HL-60/S4 (cell line): ENCODE measurements around the gene FGF4.
"Not testable (repeated sequence)": the region's sequence is repeated elsewhere in the genome, so short reads cannot be mapped to it uniquely, and the experiment has no call there.

Experiments
- in situ Hi-C: fragments of 300-500 bp; cut with MboI; formaldehyde crosslinking; loops from 2 replicates; pipeline ENCODE4 v1.14.3; 2022; ENCODE audit warnings: low sequenced_read_pairs

Gene FGF4

DNA sequence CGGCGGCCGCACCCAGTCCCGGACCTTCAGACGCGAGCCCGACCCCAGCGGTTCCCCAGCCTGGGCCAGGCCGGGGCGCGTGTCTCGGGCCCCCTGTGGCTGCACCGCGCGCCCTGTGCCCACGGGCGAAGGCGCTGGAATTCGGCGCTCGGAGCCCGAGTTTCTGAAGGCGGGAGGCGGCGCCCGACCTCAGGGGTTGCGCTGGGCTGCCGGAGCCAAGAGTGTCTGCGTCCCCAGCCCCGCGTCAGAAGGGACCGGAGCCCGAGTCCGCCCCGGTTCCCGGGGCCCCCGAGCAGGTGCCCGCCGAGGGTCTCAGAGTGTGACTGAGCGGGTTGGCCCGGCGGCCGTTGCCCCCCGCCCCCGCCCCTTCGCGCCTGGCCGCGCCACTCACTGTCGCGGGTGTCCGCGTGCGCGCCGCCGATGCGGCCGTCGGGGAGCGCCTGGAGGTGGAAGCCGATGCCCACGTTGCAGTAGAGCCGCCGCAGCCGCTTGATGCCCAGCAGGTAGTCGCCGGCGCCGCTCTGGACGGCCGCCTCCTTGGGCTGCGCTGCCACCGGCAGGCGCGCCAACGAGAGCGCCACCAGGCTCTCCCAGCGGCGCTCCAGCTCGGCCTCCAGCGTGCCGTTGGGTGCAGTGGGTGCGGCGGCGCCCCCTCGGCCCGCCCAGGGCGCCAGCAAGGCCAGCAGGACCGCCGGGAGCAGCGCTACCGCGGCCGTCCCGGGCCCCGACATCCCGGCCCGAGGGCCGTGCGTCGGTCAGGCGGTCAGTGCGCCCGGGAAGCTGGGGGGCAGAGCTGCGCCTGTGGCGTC, 583 bp downstream of the FGF4 start:
- in situ Hi-C loops = no loop called here

DNA sequence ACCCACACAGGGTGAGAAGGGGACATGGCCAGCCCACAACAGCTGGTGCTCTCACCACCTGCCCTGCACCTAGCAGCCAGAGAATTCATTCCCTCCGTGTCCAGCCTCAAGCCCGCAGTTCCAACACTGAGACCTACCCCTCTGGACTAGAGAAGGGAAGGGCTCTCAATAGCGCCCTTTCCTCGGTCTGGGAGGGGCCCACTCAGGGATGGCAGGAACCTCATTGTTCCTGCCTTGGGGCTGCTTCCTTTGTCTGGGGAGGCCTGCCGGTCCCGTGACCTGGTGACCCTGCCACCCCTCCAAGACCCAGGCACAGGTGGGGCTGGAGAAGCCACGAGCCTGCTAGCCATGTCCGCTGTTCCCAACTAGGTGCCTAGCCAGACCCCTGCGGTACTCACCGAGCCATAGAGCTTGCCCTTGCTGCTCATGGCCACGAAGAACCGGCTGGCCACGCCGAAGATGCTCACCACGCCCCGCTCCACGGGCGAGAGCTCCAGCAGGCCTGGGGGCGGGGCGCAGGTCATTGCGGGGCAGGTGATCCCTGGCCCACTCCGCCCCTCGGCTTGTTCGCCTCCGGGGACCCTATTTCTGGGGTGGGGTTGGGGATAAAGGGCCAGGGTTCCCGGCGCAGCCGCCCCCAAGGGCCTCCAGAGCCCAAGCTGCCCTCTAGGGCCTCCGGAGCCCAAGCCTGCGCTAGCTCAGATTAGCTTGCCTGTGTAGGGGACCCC, 1.4 kb downstream of the FGF4 start:
- in situ Hi-C loops = no loop called here

- in situ Hi-C loops = no loop called here
These were observed 3.7 kb downstream of the FGF4 start for GRCh38 chr11:69771466-69771865.

DNA sequence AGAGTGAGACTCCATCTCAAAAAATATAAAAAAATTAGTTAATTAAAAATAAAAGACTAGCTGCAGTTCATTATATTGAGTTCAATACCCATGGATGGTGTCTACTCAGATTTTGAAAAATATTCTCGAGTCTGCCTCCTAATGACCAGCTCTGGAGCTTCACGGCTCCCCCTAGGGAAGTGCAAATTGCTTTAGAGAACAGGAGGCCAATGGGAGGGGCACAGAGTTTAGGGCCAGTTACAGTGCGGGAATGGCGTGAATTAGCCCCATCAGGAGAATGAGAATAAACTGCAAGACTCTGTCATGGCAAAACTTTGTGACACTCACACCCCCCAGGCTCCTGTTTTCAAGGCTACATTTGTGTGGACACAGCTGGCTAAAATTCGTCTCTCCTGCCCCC, 4.6 kb downstream of the FGF4 start:
- in situ Hi-C loops = no loop called here

GRCh38 chr11:69765498-69765995, 9.6 kb downstream of the FGF4 start:
- in situ Hi-C loops = no loop called here

DNA sequence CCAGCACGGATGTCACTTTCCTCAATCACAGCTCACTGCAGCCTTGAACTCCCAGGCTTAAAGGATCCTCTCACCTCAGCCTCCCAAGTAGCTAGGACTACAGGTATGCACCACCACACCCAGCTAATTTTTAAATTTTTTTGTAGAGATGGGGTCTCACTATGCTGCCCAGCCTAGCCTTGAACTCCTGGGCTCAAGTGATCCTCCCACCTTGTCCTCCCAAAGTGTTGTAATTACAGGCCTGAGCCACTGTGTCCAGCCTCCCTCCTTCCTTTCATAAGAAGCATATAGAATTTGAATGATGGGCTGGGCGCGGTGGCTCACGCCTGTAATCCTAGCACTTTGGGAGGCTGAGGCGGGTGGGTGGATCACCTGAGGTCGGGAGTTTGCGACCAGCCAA, 10.2 kb downstream of the FGF4 start:
- in situ Hi-C loops = not testable (repeated sequence)

GRCh38 chr11:69760319-69760718, 14.8 kb downstream of the FGF4 start:
- in situ Hi-C loops = no loop called here

GRCh38 chr11:69752890-69753289, 22.3 kb downstream of the FGF4 start:
- in situ Hi-C loops = no loop called here

DNA sequence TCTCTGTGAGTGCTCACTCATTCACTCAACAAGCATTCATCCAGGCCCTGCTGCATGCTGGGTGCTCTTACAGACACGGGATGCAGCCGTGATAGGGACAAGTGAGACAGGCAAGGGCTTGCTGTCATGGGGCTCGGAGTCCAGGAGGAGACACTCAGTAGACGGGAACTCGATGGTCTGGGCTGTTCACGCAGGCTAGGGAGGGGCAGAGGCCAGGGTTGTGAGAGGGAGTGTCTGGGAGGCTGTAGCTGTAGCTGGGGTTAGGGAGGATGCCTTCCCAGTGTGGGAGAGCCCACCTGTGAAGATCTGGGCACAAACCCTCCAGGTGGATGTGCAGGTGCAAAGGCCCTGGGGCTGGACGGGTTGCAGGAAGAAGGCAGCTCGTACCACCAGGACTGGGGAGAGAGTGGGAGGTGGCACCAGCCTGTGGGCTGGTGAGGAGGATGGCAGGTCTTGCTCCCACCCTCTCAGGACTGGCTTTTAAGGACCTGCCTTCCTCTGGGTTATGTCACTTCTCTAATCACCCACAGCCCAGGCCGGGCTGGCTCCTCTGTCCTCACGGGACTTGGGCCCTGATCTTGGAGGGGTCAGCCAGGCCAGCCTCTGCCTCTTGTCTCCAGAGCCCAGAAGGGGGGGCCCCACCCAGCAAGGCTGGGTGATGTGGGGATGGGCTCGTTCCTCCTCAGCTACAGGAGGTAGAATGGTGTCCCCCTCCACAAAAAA, 24.1 kb downstream of the FGF4 start:
- in situ Hi-C loops = no loop called here

GRCh38 chr11:69750108-69750850, 24.9 kb downstream of the FGF4 start:
- in situ Hi-C loops = no loop called here

DNA sequence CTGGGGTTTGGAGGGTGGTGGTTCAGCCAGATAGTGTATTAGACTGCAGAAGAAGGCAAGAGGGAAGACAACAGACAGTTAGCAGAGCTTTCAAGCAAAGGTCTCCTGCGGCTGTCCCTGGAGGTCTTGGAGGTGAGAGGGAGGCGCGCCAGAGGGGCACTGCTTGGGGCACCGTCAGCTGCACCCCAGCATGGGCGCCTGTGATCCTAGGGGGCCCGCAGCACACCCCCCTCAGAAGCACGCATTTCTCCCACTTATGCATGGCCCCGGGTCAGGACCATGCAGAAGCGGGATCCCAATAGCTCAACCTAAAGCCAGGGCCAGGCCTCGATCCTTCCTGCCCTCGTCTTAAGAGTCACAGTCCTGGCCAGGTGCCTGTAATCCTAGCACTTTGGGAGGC, 26.5 kb downstream of the FGF4 start:
- in situ Hi-C loops = no loop called here

GRCh38 chr11:69746752-69747742, 28.1 kb downstream of the FGF4 start:
- in situ Hi-C loops = no loop called here

GRCh38 chr11:69746140-69746539, 29.0 kb downstream of the FGF4 start:
- in situ Hi-C loops = no loop called here

DNA sequence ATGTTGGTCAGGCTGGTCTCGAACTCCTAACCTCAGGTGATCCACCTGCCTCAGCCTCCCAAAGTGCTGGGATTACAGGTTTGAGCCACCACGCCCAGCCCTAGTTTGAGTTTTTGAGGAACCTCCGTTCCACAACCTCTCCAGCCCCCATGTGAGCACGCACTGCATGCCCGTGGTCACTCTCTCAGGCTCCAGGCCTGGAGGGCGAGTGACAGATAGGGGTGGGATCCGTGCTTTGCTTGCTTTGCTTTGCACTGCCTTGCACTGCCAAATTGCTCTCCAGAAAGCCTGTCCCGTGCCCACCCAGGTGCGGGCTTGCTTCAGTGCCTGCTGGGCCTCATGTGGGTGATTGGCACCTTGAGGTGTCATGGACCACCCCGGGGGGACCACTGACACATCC, 29.9 kb downstream of the FGF4 start:
- in situ Hi-C loops = no loop called here

GRCh38 chr11:69744435-69744834, 30.7 kb downstream of the FGF4 start:
- in situ Hi-C loops = no loop called here

DNA sequence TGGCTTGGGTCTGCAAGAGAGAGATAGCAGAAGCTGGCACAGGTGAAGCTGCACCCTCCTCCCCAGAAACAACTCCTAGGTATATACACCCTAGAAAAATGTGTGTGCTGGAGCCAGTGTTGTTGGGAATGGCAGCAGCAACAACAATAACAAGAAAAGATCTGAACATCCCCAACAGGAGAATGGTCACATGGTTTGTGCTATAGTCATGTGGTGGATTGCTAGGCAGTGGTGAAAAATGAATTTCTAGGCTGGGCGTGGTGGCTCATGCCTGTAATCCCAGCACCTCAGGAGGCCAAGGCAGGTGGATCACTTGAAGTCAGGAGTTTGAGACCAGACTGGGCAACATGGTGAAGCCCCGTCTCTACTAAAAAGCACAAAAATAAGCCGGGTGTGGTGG, 40.3 kb downstream of the FGF4 start:
- in situ Hi-C loops = no loop called here

- in situ Hi-C loops = no loop called here
These were observed 40.8 kb downstream of the FGF4 start for GRCh38 chr11:69734367-69734766.

GRCh38 chr11:69732910-69733309, 42.2 kb downstream of the FGF4 start:
- in situ Hi-C loops = no loop called here

DNA sequence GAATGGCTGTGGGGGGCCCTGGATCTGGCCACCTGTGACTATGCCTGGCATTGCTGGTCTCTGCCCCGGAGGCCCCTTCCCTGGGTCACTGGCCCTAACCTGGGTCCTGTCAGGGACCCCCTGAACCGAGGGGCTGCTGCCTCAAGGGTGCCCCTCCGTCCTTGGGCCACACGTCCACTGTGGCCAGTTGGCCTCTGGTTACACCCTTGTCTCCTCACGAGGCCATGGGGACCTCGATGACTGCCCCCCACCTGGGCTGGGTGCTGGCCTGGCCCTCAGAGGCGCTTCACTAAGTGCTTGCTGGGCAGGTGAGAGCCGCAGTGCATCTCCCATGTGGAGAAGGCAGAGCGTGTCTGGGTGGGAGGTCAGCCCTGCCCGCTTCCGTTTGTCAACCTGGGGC, 44.0 kb downstream of the FGF4 start:
- in situ Hi-C loops = no loop called here

GRCh38 chr11:69730500-69730899, 44.6 kb downstream of the FGF4 start:
- in situ Hi-C loops = no loop called here
